Transverse colon (tissue), 4 donors: ENCODE measurements around the gene FAM81B.

Experiments
- CTCF ChIP-seq, 5 experiments: fragments of 200-600 bp in 3 of 5; fragments of 450-650 bp in 2 of 5; sonication (generic) in 3 of 5; IDR thresholded peaks; 1 replicate in 2 of 5; 2 replicates in 3 of 5; pipeline ENCODE4 v1.5.1; 2016 to 2017; ENCODE audit warnings: antibody characterized with exemption in 5 of 5, inconsistent platforms in 3 of 5, mild to moderate bottlenecking in 2 of 5, moderate library complexity in 1 of 5
- EP300 ChIP-seq: sonication (generic); formaldehyde crosslinking; IDR thresholded peaks from one replicate; pipeline ENCODE4 v1.6.1; 2017; ENCODE audit warnings: antibody characterized with exemption, low read depth
- POLR2A ChIP-seq: fragments of 450-650 bp; IDR thresholded peaks from one replicate; pipeline ENCODE4 v1.6.1; 2016; ENCODE audit warnings: antibody characterized with exemption, mild to moderate bottlenecking, moderate library complexity
- POLR2AphosphoS5 ChIP-seq, 3 donors: sonication (generic); formaldehyde crosslinking; IDR thresholded peaks; one replicate each; pipeline ENCODE4 v1.6.1; 2016; ENCODE audit warnings: antibody characterized with exemption in 3 of 3

- TF ChIP-seq POLR2A: no peak
- TF ChIP-seq CTCF (IDR thresholded peaks at IDR 0.05): no peak
- no peak for TF ChIP-seq EP300
- TF ChIP-seq POLR2AphosphoS5 (IDR thresholded peaks at IDR 0.05): no peak
Measured at GRCh38 chr5:95384485-95385213, 6.5 kb upstream of the FAM81B start.
